ENCODE measurements around the gene ESYT3. TPM values are rescaled to one million over a fixed set of nuclear protein-coding genes. Genes with fewer than 3 reads are reported as not detected.

Gene ESYT3
- total RNA-seq, 2 experiments from 2014 or later = not detected

GRCh38 chr3:138400651-138401070 is 33.8 kb upstream of the ESYT3 start:
- BruUV-seq (replicated peaks) = no TSS peak
- DNase-seq (ENCODE audit: low spot score) = no peak
- CTCF ChIA-PET (ENCODE audit: unreplicated experiment) = no interaction called here

GRCh38 chr3:138401834-138402233 is 32.6 kb upstream of the ESYT3 start:
- Histone ChIP-seq H3K4me2 (ENCODE audit: low read length) (no peak overlapping the region), H3K79me2 (ENCODE audit: insufficient read depth, low read depth, low read length) (no peaks in the 10 kb centered on the region), H3K36me3 (ENCODE audit: insufficient read depth, low read length) (no peaks in the 10 kb centered on the region), H3K9me2 (ENCODE audit: insufficient read depth, low read length) (no peaks in the 10 kb centered on the region), H2AFZ (ENCODE audit: low read length) (no peak overlapping the region), H3K4me3 (ENCODE audit: low read depth, low read length, poor library complexity, severe bottlenecking) (no peak overlapping the region), H4K20me1 (ENCODE audit: insufficient read depth, low read length) (no peaks in the 10 kb centered on the region), H3K9me3 (ENCODE audit: low read length) (no peaks in the 10 kb centered on the region), H3K27ac (ENCODE audit: low read depth, low read length, poor library complexity, severe bottlenecking) (no peak overlapping the region), H3K4me1 (ENCODE audit: insufficient read depth, low read length, poor library complexity, severe bottlenecking) (peaks cover under 1% of the 10 kb centered on the region)
- no peak for DNase-seq (ENCODE audit: low spot score)
- TF ChIP-seq EZH2phosphoT487 (IDR thresholded peaks at IDR 0.05; ENCODE audit: borderline replicate concordance, low read depth, low read length) = no peak
- no peak for TF ChIP-seq CTCF (conservative IDR thresholded peaks at IDR 0.05; ENCODE audit: low read length)
- CTCF ChIA-PET (ENCODE audit: unreplicated experiment) = interaction anchor here (0.5 kb wide), 1 partner anchor 57 kb away, joined by 3 read pairs; no protein-coding TSS in a partner anchor
- BruUV-seq (replicated peaks) = no TSS peak
- POLR2A ChIA-PET = no interaction called here
- intact Hi-C loops (cut with micrococcal nuclease; ENCODE audit: unreplicated experiment) = no loop called here

More at GRCh38 chr3:138400651-138401070, 33.8 kb upstream of the ESYT3 start:
- Histone ChIP-seq H2AFZ (ENCODE audit: low read length) (no peak overlapping the region), H3K27ac (ENCODE audit: low read depth, low read length, poor library complexity, severe bottlenecking) (no peak overlapping the region), H3K9me2 (ENCODE audit: insufficient read depth, low read length) (no peaks in the 10 kb centered on the region), H3K4me3 (ENCODE audit: low read depth, low read length, poor library complexity, severe bottlenecking) (no peak overlapping the region), H3K4me2 (ENCODE audit: low read length) (no peak overlapping the region), H3K79me2 (ENCODE audit: insufficient read depth, low read depth, low read length) (no peaks in the 10 kb centered on the region), H4K20me1 (ENCODE audit: insufficient read depth, low read length) (no peaks in the 10 kb centered on the region), H3K36me3 (ENCODE audit: insufficient read depth, low read length) (no peaks in the 10 kb centered on the region), H3K4me1 (ENCODE audit: insufficient read depth, low read length, poor library complexity, severe bottlenecking) (peaks cover 5% of the 10 kb centered on the region), H3K9me3 (ENCODE audit: low read length) (no peaks in the 10 kb centered on the region)
- TF ChIP-seq CTCF (conservative IDR thresholded peaks at IDR 0.05; ENCODE audit: low read length) (no peak), EZH2phosphoT487 (IDR thresholded peaks at IDR 0.05; ENCODE audit: borderline replicate concordance, low read depth, low read length) (no peak)
- intact Hi-C loops (cut with micrococcal nuclease; ENCODE audit: unreplicated experiment) = no loop called here
- POLR2A ChIA-PET = interaction anchor here (0.9 to 1.5 kb wide), 2 partner anchors 10 kb away, joined by 3 to 4 read pairs; no protein-coding TSS in a partner anchor

GRCh38 chr3:138404121-138404520 is 30.3 kb upstream of the ESYT3 start:
- POLR2A ChIA-PET = no interaction called here
- CTCF ChIA-PET (ENCODE audit: unreplicated experiment) = no interaction called here
- H3K9me2 ChIP-seq (ENCODE audit: insufficient read depth, low read length) = no peaks in the 10 kb centered on the region
- BruUV-seq (replicated peaks) = no TSS peak
- no peaks in the 10 kb centered on the region for H3K4me1 ChIP-seq (ENCODE audit: insufficient read depth, low read length, poor library complexity, severe bottlenecking)
- intact Hi-C loops (cut with micrococcal nuclease; ENCODE audit: unreplicated experiment) = no loop called here
- H3K79me2 ChIP-seq (ENCODE audit: insufficient read depth, low read depth, low read length) = no peaks in the 10 kb centered on the region
- no peak overlapping the region for H2AFZ ChIP-seq (ENCODE audit: low read length)
- no peak overlapping the region for H3K27ac ChIP-seq (ENCODE audit: low read depth, low read length, poor library complexity, severe bottlenecking)
- H3K9me3 ChIP-seq (ENCODE audit: low read length) = no peaks in the 10 kb centered on the region
- TF ChIP-seq CTCF (conservative IDR thresholded peaks at IDR 0.05; ENCODE audit: low read length) (no peak), EZH2phosphoT487 (IDR thresholded peaks at IDR 0.05; ENCODE audit: borderline replicate concordance, low read depth, low read length) (no peak)
- no peaks in the 10 kb centered on the region for H4K20me1 ChIP-seq (ENCODE audit: insufficient read depth, low read length)
- H3K4me2 ChIP-seq (ENCODE audit: low read length) = no peak overlapping the region
- no peaks in the 10 kb centered on the region for H3K36me3 ChIP-seq (ENCODE audit: insufficient read depth, low read length)
- DNase-seq (ENCODE audit: low spot score) = no peak
- no peak overlapping the region for H3K4me3 ChIP-seq (ENCODE audit: low read depth, low read length, poor library complexity, severe bottlenecking)

Measured in OCI-LY7 (cell line).